GM15510 (cell line): ENCODE results near the gene CSGALNACT2.

Experiments used
- POLR2A ChIP-seq: IDR thresholded peaks from 3 replicates; pipeline ENCODE4 v1.6.1; 2011; ENCODE audit warnings: borderline replicate concordance; ENCODE audit not compliant: insufficient read length; ENCODE audit errors: extremely low read depth

Gene CSGALNACT2

GRCh38 chr10:43234471-43235041, 96.3 kb downstream of the CSGALNACT2 start:
- TF ChIP-seq POLR2A: no peak
